Gastrocnemius medialis (tissue), 4 donors: ENCODE measurements around the gene KPNA2.

Experiments used
- CTCF ChIP-seq, 5 experiments: fragments of 450-650 bp in 3 of 5; fragments of 200-600 bp in 2 of 5; sonication (generic) in 2 of 5; IDR thresholded peaks in 4 of 5; conservative IDR thresholded peaks in 1 of 5; 1 replicate in 4 of 5; 2 replicates in 1 of 5; pipeline ENCODE4 v1.5.1; 2016 to 2019; ENCODE audit warnings: antibody characterized with exemption in 5 of 5, mild to moderate bottlenecking in 3 of 5, moderate library complexity in 3 of 5
- POLR2A ChIP-seq, 2 donors: fragments of 450-650 bp; IDR thresholded peaks; one replicate each; pipeline ENCODE4 v1.6.1; 2017; ENCODE audit warnings: antibody characterized with exemption in 2 of 2, mild to moderate bottlenecking in 2 of 2, moderate library complexity in 2 of 2

- TF ChIP-seq CTCF (IDR thresholded peaks at IDR 0.05 in 4 of 5, conservative IDR thresholded peaks at IDR 0.05 in 1 of 5): no peak
- TF ChIP-seq POLR2A (IDR thresholded peaks at IDR 0.05): no peak
These were observed 50.3 kb downstream of the KPNA2 start for GRCh38 chr17:68085771-68086381.
